Measurements from ENCODE around the gene HMG20B.

DNA sequence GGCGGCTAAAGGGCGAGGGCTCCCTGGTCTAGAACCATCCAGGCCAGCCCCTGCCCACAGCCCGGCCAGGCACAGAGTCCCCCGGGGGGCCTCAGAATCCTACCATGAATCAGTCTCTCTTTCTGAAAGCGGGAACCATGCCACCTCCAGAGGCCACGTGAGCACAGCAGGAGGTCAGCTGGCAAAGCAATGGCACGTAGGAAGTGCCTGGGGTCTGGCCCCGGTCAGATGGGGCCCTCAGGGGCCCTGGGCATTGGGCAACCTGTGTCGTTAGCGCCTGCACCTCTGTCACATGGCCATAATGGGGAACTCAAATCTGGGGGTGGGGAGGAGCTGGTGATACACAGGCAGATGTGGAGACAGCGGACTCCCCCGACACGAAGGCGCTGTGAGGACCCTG, 24.1 kb upstream of the HMG20B start:
- TF ChIP-seq, protein P1, sequence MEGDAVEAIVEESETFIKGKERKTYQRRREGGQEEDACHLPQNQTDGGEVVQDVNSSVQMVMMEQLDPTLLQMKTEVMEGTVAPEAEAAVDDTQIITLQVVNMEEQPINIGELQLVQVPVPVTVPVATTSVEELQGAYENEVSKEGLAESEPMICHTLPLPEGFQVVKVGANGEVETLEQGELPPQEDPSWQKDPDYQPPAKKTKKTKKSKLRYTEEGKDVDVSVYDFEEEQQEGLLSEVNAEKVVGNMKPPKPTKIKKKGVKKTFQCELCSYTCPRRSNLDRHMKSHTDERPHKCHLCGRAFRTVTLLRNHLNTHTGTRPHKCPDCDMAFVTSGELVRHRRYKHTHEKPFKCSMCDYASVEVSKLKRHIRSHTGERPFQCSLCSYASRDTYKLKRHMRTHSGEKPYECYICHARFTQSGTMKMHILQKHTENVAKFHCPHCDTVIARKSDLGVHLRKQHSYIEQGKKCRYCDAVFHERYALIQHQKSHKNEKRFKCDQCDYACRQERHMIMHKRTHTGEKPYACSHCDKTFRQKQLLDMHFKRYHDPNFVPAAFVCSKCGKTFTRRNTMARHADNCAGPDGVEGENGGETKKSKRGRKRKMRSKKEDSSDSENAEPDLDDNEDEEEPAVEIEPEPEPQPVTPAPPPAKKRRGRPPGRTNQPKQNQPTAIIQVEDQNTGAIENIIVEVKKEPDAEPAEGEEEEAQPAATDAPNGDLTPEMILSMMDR (IDR thresholded peaks at IDR 0.05 in 2 of 3, conservative IDR thresholded peaks at IDR 0.05 in 1 of 3; ENCODE audit: borderline replicate concordance in 1 of 3, insufficient read depth in 1 of 3, low read depth in 2 of 3, low read length in 2 of 3) = no peak
- TF ChIP-seq EZH2 (IDR thresholded peaks at IDR 0.05) = no peak
- no peak for TF ChIP-seq JUND (IDR thresholded peaks at IDR 0.05)
- TF ChIP-seq POLR2A (IDR thresholded peaks at IDR 0.05; ENCODE audit: borderline replicate concordance, extremely low read depth, insufficient read depth, insufficient read length) = no peak
- no peak for TF ChIP-seq YY1 (IDR thresholded peaks at IDR 0.05; ENCODE audit: extremely low read depth, insufficient replicate concordance, low read depth, low read length)
- no peak for TF ChIP-seq ZFX (IDR thresholded peaks at IDR 0.05)
- TF ChIP-seq CEBPB (IDR thresholded peaks at IDR 0.05; ENCODE audit: low read depth) = no peak
- no peak for TF ChIP-seq EZH2phosphoT487 (IDR thresholded peaks at IDR 0.05; ENCODE audit: borderline replicate concordance)

Measured in HCT116 (cell line).